ENCODE results near the gene EPS15.
"Not testable (repeated sequence)": the region's sequence is repeated elsewhere in the genome, so short reads cannot be mapped to it uniquely, and the experiment has no call there.

Gene EPS15

DNA sequence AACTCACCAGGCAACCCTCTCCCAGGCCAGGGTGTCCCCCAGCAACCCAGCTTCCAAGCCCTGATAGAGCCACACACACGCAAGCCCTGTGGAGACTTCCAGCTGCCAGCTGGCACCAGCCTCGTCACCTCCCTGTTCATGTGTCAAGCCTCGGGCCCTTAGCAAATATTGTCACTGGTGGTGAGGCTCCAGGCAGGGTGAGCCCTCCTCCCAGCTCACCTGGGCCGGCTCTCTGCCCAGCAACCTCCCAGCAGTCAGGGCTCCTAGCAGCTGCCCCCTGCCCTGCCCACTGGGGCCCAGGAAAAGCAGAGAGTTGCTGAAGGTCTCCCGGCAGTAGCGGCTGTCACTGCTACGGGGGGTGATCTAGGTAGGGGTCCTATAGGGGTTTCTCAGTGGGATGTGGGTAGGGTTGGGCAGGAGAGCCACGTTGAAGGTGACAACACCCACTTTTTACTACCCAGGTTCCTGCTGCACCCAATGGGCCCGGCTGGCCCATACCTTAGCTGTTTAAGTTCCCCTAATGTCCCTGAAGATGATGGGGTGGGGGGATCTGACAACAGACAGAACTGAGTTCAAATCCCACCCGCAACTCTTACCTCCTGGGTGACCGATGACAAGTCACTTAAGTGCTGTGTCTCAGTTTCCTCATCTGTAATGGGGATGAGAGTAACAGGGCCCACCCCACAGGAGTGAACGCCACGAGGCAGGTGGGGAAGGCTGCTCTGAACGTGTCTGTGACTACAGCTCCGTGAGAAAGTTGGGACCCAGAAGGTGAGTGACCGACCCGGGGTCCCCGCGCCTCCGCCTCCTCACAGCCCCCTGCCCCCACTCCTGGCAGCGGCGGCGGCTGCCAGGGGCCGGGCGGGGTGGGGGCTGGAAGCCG, 189.4 kb downstream of the EPS15 start:
- no peak for DNase-seq

DNA sequence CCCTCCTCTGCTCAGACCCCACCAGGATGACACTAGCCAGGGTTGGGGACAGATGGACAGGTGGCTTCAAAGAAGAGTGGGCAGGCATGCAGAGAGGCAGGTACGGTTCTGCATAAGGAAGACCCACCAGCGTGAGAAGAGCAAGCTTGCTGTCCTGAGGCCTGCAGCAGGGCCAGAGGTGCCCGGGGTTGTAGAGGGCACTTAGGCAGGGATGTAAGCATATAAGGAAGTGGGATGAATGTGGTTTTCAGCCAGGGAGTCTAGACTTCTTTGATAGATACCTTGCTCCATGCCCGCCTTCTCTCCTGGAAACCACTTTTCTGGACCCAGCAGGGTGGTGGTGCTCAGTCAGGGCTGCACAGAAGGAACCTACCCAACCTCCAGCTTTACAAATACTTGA, 190.1 kb downstream of the EPS15 start:
- DNase-seq: no peak

DNA sequence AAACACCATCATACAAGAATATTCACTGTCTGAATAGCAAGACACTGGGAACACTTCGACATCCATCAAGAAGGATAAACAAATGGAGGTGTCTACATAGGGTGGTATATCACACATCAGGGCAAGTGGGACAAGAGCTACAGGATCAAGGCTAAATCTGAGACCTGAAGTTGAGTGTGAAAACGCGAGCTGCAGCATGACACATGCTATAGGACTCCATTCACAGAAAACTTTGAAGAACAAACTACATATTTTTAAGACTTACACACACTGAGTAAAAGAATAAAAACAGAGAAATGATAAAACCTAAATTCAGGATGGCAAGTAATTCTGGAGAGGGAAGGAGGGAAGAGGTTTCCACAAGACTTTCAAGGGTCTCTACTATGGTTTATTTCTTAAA, 190.8 kb downstream of the EPS15 start:
- DNase-seq: no peak

DNA sequence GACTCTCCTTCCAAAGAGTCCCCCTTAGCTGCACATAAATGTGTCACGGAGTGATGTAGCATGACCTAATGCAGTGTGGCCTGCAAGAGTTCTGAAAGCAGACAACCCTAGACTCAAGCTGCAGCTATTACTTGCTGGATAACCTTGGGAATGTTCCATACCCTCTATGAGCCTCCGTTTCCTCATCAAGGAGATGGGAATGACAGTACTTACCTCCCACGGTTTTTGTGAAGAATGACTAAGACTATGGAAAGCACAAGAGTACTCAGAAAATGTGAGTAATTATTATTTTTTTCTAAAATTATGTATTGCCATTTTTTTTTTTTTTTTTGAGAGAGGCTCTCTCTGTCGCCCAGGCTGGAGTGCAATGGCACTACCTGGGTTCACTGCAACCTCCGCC, 191.7 kb downstream of the EPS15 start:
- DNase-seq: no peak

DNA sequence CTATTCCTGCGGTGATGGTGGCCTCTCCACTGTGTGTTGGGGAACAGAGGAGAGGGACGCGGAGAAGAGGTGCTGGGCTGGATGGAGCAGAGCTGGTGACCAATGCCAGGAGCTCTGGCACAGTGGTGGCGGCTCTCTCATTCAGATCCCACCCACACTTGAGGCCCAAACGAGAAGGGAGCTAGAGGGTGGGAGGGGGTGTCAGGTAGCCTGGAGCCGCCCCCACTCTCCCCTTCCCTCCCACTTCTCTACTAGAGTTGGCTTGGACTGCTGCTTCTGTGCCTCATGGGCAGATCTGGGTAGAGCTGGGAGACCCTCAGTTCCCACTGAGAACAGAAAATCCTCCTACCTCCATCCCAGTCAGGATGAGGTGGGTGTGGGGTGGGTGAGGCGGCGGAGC, 192.2 kb downstream of the EPS15 start:
- no peak for DNase-seq

DNA sequence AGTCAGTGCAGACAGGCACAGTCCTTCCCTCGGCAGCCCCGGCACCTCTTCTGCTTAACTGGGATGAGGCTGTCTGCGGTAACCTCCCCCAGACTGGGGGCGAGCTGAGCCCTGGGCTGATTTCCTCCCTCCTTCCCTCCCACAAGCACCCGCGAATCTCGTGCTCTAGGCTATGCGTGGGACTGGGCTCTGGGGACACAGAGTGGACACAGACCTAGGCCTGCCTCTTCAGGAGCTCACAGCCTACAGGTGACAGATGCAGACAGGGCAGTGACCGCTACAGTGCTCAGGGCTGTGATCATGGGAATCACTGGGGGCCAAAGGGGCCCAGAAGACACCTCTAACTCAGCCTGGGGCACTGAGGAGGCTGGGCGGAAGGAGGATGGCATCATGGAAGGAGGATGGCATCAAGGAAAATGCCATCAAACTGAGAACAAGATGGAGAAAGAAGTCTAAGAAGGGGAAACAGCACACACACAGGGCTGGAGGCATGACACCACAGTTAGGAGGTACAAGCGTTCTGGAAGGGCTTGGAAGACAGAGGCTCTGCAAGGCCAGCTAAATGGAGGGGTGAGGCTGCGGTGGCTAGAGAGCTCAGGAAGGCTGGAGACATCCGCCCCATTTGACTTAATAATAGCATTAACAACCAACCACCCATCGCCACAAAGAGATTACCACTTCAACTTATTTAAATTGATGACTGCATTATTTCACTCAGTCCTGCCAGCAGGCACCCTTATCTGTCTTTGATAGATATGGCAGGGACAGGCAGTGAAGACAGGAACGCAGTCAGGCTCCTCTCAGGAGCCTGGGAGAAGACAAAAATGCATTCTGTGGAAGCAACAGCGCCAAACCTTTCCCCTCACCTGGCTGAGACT, 192.9 kb downstream of the EPS15 start:
- DNase-seq: no peak

DNA sequence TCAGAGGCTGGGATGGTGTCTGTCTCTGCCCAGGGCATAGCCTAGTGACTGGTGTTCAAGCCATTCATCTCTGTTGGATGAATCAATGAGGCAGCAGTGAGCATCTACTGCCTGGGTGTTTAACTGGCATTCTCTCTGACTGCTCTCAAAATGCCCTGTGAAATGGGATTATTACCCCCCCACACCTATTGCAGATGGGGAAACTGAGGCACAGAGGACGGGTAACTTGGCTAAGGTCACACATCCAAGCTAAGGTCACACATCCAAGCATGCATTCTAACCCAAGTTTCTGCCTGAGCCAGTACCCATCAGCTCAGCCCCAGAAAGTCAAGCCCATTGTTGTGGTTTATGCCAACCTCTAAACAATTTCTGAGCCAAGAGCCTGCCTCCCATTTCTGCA, 193.7 kb downstream of the EPS15 start:
- DNase-seq: no peak

DNA sequence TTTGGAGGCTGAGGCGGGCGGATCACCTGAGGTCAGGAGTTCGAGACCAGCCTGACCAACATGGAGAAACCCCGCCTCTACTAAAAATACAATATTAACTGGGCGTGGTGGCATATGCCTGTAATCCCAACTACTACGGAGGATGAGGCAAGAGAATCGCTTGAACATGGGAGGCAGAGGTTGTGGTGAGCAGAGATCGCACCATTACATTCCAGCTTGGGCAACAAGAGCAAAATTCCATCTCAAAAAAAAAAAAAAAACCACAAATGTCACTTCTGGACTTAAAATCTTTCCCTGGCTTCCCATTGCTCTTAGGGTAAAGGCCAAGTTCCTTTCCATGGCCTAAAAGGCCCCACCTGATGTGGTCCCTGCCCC, 194.1 kb downstream of the EPS15 start:
- DNase-seq: not testable (repeated sequence)

DNA sequence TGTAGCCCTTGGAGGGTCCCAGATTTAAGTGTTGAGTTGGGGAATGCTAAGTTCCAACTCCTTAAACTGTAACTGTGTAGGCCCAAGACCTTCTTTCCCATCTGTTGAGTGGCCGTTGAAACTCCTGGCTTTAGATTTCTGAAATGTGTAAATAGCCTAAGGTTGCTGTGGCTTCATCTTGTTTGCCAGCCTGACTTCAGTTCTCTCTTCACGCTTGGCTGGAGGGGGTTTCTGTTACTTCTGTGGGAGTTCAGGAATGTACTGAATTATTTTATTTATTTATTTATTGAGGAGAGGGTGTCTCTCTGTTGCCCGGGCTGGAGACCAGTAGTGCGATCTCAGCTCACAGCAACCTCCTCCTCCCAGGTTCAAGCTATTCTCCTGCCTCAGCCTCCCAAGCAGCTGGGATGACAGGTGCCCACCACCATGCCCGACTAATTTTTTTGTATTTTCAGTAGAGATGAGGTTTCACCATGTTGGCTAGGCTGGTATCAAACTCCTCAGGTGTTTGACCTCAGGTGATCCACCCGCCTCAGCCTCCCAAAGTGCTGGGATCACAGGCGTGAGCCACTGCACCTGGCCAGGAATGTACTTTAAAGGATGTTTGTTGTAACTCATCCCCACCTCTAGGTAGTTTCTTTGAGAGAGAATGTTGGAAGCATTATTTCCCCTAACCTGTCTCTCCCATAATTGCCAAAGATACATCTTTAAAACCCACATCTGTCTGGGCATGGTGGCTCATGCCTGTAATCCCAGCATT, 194.6 kb downstream of the EPS15 start:
- DNase-seq: no peak

DNA sequence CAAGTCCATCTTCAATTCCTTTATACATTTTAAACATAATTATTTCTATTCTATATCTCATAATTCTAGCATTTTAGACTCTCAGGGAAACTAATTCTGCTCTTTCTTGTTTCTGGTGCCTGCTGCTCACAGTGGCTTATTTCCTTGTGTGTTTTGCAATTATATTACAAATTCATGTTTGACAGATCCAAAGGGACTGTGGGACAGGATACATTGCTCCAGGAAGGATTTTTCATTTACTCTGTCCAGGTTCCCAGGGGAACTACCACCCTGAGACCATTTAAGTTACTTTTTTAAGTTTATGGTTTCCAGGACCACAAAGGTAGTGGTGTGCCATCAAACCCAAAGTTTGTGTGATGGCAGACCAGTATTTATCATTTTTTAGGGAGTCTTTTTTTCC, 195.3 kb downstream of the EPS15 start:
- no peak for DNase-seq

DNA sequence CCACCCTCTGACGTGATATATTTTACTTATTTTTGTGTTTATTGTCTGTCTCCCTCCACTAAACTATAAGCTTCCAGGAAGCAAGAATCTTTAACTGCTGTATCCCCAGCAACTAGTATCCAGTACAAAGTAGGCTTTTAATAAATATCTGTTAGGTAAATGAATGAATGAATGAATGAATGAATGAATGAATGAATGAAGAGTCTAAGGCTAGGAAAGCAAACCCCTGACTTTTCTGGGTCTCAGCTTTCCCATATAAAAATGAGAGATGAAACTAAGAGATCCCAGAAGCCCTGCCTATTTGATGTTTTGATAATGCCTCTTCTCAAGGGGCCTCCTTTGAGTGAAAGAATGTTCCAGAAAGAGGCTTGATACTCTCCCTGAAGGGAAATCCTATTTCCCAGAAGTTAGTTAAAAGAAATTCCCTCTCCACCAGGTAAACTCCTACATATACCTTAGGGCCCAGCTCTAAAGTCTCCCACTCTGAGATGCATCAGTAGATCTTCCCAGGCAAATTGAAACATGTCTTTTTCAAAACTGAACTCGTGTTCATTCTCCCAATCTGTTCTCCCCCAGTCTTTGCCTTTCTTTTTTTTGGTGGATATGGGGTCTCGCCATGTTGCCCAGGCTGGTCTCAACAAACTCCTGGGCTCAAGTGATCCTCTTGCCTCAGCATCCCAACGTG, 196.5 kb downstream of the EPS15 start:
- DNase-seq: no peak

DNA sequence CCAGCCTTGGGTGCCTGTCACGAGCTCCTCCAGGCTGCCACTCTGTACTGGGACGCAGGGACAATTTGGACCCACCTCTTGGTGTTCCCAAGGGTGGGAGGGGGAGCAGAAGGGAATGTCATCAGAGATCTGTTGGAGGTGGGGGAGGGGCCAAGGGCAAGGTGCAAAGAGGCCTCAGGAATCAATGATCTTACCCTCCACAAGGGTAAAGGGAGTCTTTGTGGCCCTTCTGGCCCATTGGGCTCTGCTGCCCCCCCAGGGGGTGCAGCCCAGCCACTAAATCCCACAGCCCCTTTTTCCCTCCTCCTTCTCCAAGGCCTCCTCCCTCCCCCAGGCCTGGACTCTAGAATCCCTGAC, 197.2 kb downstream of the EPS15 start:
- no peak for DNase-seq

DNA sequence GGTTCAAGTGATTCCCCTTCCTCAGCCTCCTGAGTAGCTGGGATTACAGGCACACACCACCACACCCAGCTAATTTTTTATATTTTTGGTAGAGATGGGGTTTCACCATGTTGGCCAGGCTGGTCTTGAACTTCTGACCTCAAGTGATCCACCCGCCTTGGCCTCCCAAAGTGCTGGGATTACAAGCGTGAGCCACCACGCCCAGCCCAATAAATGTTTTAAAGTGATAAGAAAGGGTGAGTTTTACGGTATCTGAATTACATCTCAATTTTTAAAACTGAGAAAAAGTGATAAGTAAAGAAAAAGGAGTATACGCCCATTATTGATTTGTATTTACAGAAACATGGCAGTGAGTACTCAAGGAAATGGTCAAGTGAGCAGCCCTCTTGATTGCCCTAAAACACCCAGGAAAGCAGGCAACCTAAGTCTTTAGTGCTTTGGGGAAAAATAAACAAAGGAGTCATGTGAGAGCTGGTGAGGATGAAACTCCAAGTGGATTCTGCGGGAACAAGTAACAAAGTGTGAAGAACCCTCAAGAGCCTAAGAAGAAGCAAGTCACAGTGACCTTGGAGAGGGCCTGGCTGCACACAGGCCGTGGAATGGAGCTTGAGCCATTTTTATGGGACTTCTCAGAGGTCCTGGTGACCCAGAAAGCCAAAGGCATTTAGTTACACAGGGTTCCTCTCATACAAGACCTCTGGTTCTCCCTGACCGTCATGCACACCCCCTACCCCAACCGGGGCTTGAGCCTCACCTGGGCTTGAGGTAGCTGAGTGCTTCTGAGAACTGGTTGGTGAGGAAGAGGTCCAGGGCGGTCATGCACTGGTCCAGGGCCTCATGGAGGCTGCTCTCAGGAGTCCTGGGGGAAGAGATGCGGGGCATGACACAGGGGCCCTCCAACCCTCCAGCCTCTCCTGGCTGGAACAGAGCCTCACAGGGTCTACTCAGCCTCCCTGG, 197.8 kb downstream of the EPS15 start:
- DNase-seq: no peak

DNA sequence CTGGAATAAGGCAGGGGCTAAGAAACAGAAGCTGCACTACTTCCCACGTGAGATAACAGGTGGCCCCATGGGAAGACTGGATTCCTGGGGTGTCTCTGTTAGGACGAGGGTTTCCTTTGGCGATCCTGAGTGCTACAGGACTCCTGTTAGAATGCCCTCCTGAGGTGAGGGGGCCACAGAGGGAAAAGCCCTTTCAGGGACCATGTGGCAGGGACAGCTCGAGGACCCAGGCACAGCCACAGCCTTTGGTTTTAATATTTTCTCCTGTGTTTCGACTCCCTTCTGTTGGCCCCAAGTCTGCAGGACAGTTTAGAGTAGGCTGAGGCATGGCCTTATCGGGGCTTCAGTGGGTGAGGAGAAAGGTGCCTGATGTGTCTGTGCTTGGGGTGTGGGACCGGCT, 201.3 kb downstream of the EPS15 start:
- DNase-seq: no peak

DNA sequence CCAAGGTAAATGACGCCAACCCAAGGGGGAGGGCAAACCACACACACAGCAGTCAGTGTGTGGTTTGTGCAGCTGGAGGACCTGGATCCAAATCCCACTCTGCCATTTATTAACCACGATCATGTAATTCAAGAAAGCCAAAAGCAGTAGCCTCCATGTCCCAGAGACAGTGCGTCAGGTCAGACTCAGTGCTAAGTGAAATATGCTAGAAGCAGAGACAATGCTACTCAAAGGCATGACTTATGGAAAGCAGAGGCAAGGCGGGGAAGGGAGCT, 202.3 kb downstream of the EPS15 start:
- DNase-seq: no peak

DNA sequence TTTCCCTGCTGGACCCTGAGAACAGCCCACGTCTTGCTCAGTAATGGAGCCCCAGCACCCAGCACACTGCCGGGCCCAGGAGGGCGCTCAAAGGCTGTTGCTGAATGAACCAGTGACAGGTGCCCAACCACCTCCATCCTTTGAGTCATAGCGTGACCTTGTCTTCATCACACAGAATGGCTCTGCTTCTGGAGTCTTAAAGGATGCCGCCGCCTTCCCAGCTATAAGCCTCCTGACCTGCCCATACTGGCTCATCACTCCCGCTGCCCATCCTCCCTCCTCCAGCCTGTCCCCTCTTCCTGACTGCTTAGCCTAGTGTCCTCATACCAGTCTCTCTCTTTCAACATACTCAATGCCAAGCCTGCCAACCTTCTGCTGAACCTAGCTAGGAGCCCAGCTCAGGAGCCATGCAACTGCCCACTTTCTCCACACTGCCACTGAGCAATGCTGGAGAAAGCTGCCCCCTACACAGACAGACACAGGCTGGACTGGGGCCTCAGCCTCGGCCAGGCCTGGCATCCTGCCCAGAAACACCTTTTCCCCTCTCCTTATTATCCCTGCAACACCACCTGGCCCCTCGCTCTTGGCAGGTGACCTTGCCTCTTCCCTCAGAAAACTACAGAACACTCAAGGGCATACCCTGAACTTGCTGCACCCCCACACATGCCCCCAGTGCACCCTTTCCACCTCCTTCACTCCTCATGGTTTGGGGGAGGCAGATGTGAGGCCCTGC, 202.8 kb downstream of the EPS15 start:
- no peak for DNase-seq

DNA sequence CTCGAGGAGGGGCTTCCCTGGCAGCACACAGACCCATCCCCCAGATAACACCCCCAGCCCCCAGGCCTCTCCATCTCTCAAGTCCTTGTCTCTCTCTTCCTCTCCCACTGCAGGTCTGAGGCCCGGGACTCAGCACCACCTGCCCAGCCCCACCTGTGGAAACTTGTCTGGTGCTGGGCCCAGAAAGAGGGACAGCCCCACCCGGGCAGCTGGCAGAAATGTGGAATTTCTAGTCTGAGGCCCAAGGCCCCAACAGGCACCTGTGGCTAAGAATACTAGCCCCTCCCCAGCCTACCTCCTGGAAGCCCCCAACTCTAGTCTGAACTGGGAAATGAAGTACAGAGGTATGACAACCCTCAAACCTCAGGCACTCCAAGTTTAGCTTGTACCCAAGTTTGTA, 204.1 kb downstream of the EPS15 start:
- DNase-seq: no peak

DNA sequence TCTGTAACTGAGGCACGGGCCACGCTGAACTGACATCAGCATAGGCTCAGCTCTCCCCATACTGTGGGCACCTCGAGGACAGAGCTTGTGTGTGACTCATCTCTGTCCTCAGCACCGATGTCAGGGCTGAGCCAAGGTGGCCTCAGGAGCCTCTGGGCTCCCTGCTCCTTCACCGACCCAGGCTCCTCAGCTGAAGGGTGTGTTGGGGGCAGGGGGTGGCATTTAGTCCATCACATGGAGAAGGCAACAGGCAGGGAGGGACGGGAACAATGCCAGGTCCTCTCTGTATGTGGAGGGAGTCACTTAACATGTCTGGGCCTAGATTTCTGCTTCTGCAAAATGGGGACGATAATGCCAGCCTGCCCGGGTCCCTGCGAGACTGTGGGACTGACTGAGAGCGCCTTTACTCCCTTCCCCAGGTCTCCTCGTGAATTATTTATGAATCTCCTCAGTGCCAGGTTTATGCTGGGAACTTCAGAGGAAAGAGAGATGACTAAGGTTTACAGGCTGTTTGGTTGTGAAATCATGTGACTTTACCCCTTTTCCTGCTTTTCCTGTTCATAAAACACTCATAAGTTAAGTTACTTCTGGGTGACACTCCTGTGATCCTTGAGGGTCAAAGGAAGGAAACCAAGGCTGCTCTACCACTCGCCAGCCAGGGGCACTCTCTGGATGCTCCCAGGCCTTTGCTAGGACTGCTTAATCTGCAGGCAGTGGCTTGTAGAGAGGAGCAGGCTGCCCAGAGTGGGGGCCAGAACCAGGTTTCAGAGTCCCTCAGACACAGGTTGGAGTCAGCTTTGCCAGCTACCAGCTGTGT, 204.9 kb downstream of the EPS15 start:
- no peak for DNase-seq

DNA sequence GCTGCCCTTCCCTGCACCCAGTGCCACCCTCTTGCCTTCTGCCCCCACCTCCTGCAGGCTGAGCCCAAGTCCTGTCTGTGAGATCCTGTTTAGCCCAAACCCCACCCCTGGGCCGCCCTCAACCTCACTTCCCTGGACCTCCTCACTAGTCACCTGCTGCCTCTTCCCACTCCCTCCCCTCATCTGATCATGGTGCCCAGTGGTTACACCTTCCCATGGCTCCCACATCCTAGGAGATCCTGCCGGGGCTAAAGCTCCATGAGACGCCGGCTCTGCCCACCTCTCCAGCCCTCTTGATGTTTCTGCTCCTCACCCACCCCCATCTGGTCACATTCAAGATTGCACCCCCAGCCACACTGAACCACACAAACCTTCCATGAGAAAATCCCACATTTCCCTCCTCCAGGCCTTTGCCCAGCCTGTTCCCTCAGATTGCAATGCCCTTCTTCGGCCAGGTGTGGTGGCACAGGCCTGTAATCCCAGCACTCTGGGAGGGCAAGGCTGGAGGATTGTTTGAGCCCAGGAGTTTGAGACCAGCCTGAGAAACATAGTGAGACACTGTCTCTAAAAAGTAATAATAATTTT, 205.7 kb downstream of the EPS15 start:
- DNase-seq: no peak

DNA sequence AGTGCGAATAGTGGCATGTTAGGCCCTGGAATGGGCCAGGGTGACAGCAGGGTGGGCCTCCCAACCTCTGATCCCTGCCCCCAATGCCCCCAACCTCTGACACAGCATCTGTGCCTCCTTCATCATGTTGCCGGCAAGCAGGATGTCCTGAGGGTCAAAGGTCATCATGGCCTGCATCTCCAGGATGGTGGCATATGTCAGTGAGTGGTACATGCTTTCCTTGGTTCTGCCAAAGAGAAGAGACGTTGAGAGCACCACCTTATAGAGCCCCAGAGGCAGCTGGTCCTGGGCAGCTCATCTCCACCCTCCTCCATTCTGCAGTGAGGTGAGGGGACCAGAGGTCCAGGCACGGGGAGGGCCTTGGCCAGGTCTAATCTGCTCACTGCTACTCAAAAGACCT, 206.3 kb downstream of the EPS15 start:
- DNase-seq: no peak

All from activated CD4-positive, alpha-beta T cell treated with anti-CD3 and anti-CD28 coated beads, Interleukin-2, amount 50 U/mL, for 1 hour (primary cell).